IMR-90 (cell line): ENCODE results near the gene SUGT1. TPM values are rescaled to one million over a fixed set of nuclear protein-coding genes. Genes with fewer than 3 reads are reported as not detected.
"Not testable (repeated sequence)": the region's sequence is repeated elsewhere in the genome, so short reads cannot be mapped to it uniquely, and the experiment has no call there.

Experiments used
- ATAC-seq: fragments of 200-7000 bp; cut with Tn5 transposase; 2 replicates; pipeline ENCODE4 v1.9.1; 2020; ENCODE audit warnings: low read depth, mild to moderate bottlenecking, moderate library complexity
- BruUV-seq: library from RNA; stranded (reverse); fragments of 400-500 nt; replicated peaks from 2 replicates; lab custom pipeline; 2021; lab: Mats Ljungman, UMichigan
- CTCF ChIA-PET: fragments of 300-600 bp; formaldehyde crosslinking; extraction: SDS; loops from one replicate; lab custom pipeline; 2021; ENCODE audit warnings: antibody characterized with exemption; lab: Yijun Ruan, JAX
- POLR2A ChIA-PET: fragments of 300-600 bp; sonication (Branson Sonifier 250); formaldehyde crosslinking; loops from one replicate; lab custom pipeline; 2022; ENCODE audit warnings: antibody characterized with exemption; ENCODE audit not compliant: unreplicated experiment; lab: Charles Lee
- DNase-seq: peaks from one replicate; pipeline ENCODE4 v3.0.0; 2013
- H2AFZ ChIP-seq: replicated peaks from 2 replicates; pipeline ENCODE3; 2013; ENCODE audit warnings: low read length, mild to moderate bottlenecking; ENCODE audit not compliant: poor library complexity
- H2AK5ac ChIP-seq: 2 replicates; pipeline ENCODE4 v1.6.1; 2013; ENCODE audit warnings: low read depth, low read length, inconsistent platforms
- H2AK9ac ChIP-seq: replicated peaks from 2 replicates; pipeline ENCODE3; 2013; ENCODE audit warnings: mild to moderate bottlenecking, low read depth, low read length, moderate library complexity; ENCODE audit not compliant: poor library complexity
- H2BK120ac ChIP-seq: 2 replicates; pipeline ENCODE4 v1.6.1; 2013; ENCODE audit warnings: low read depth, low read length, inconsistent platforms
- H2BK15ac ChIP-seq: 3 replicates; pipeline ENCODE4 v1.6.1; 2013; ENCODE audit warnings: low read depth, low read length, inconsistent platforms
- H2BK20ac ChIP-seq: 2 replicates; pipeline ENCODE4 v1.6.1; 2013; ENCODE audit warnings: low read depth, mild to moderate bottlenecking, inconsistent platforms, low read length, moderate library complexity
- H2BK5ac ChIP-seq: 2 replicates; pipeline ENCODE4 v1.6.1; 2013; ENCODE audit warnings: mild to moderate bottlenecking, low read depth, low read length, inconsistent platforms; ENCODE audit not compliant: poor library complexity, severe bottlenecking
- H3K14ac ChIP-seq: replicated peaks from 2 replicates; pipeline ENCODE4 v1.6.1; 2013; ENCODE audit warnings: low read depth, low read length, inconsistent platforms
- H3K18ac ChIP-seq: 2 replicates; pipeline ENCODE4 v1.6.1; 2013; ENCODE audit warnings: low read depth, low read length, control low read depth
- H3K23ac ChIP-seq: 2 replicates; pipeline ENCODE4 v1.6.1; 2013; ENCODE audit warnings: low read depth, low read length, inconsistent platforms
- H3K27ac ChIP-seq: 2 replicates; pipeline ENCODE4 v1.5.1; 2013; ENCODE audit warnings: mild to moderate bottlenecking, control low read depth, low read length; ENCODE audit not compliant: insufficient read depth
- H3K27me3 ChIP-seq: 2 replicates; pipeline ENCODE4 v1.6.1; 2013; ENCODE audit warnings: low read length; ENCODE audit not compliant: control insufficient read depth, insufficient read depth
- H3K36me3 ChIP-seq: 2 replicates; pipeline ENCODE4 v1.6.1; 2013; ENCODE audit warnings: low read length, mixed read lengths; ENCODE audit not compliant: control insufficient read depth, insufficient read depth
- H3K4ac ChIP-seq: 2 replicates; pipeline ENCODE4 v1.6.1; 2013; ENCODE audit warnings: low read depth, low read length, inconsistent platforms
- H3K4me1 ChIP-seq: 2 replicates; pipeline ENCODE4 v1.6.1; 2013; ENCODE audit warnings: low read length, mixed read lengths; ENCODE audit not compliant: control insufficient read depth, insufficient read depth
- H3K4me2 ChIP-seq: 2 replicates; pipeline ENCODE4 v1.6.1; 2013; ENCODE audit warnings: low read depth, mild to moderate bottlenecking, control low read depth, low read length, moderate library complexity
- H3K4me3 ChIP-seq: 2 replicates; pipeline ENCODE4 v1.5.1; 2013; ENCODE audit warnings: low read depth, mild to moderate bottlenecking, control low read depth, low read length, moderate library complexity; ENCODE audit not compliant: insufficient read depth
- H3K56ac ChIP-seq: 2 replicates; pipeline ENCODE4 v1.6.1; 2013; ENCODE audit warnings: low read length, inconsistent platforms; ENCODE audit not compliant: insufficient read depth; ENCODE audit errors: extremely low read depth
- H3K79me1 ChIP-seq, 2 experiments: 2 replicates each; pipeline ENCODE4 v1.6.1; 2013; ENCODE audit warnings: low read length in 2 of 2, inconsistent platforms in 1 of 2, low read depth in 1 of 2
- H3K9ac ChIP-seq: 2 replicates; pipeline ENCODE4 v1.6.1; 2013; ENCODE audit warnings: low read depth, low read length, control low read depth
- H3K9me1 ChIP-seq: 2 replicates; pipeline ENCODE4 v1.6.1; 2013; ENCODE audit warnings: low read length, inconsistent platforms; ENCODE audit not compliant: insufficient read depth
- H3K9me3 ChIP-seq: 2 replicates; pipeline ENCODE4 v1.6.1; 2013; ENCODE audit warnings: low read length; ENCODE audit not compliant: control insufficient read depth, insufficient read depth
- H4K20me1 ChIP-seq: 2 replicates; pipeline ENCODE4 v1.6.1; 2013; ENCODE audit warnings: low read length, inconsistent platforms; ENCODE audit not compliant: insufficient read depth
- H4K5ac ChIP-seq: 2 replicates; pipeline ENCODE4 v1.6.1; 2013; ENCODE audit warnings: mild to moderate bottlenecking, low read depth, low read length, control low read depth
- H4K8ac ChIP-seq, 2 experiments: 2 replicates each; pipeline ENCODE4 v1.6.1; 2013; ENCODE audit warnings: low read depth in 2 of 2, low read length in 2 of 2, control low read depth in 1 of 2, inconsistent platforms in 1 of 2
- H4K91ac ChIP-seq: 2 replicates; pipeline ENCODE4 v1.6.1; 2013; ENCODE audit warnings: low read depth, low read length, inconsistent platforms; ENCODE audit not compliant: insufficient read depth
- MAFK ChIP-seq: IDR thresholded peaks from 2 replicates; pipeline ENCODE4 v1.6.1; 2012; ENCODE audit warnings: low read depth, low read length, improper control_type of control experiment
- WGBS, 2 experiments: methylation state at CpG; one replicate each; pipeline versions ENCODE4 v1.1.5 to v1.1.7; 2013; ENCODE audit warnings: missing lambda C conversion rate in 2 of 2; ENCODE audit not compliant: insufficient read length in 1 of 2; ENCODE audit errors: extremely low coverage in 2 of 2; 5-methylcytosine and 5-hydroxymethylcytosine counted together
- dilution Hi-C: fragments of 300-500 bp; cut with HindIII; formaldehyde crosslinking; loops from one replicate; pipeline ENCODE4 v1.14.3; 2018; ENCODE audit warnings: low sequenced_read_pairs; ENCODE audit not compliant: unreplicated experiment
- in situ Hi-C: fragments of 300-500 bp; cut with MboI; formaldehyde crosslinking; loops from 3 replicates; pipeline ENCODE4 v1.14.3; 2019; ENCODE audit warnings: low sequenced_read_pairs, inconsistent platforms, mixed read lengths
- intact Hi-C: fragments of 100-400 bp; cut with micrococcal nuclease; formaldehyde crosslinking; loops from 2 replicates; pipeline ENCODE4 v1.10.0; 2022
- polyA plus RNA-seq, 3 experiments: library from polyadenylated mRNA; depleted of rRNA; stranded (reverse); fragments of >200 nt; gene quantifications; 2 replicates each; pipeline ENCODE4 v1.2.3, GENCODE V29; 2012; ENCODE audit warnings: low replicate concordance in 1 of 3
- total RNA-seq: library from RNA; depleted of rRNA; stranded (reverse); fragments of >200 nt; gene quantifications from 2 replicates; pipeline ENCODE4 v1.2.3, GENCODE V29; 2012
- TF ChIP-seq, protein P1 (sequence below): conservative IDR thresholded peaks from 2 replicates; pipeline ENCODE4 v1.5.1; 2012; ENCODE audit warnings: mild to moderate bottlenecking, low read depth, low read length, improper control_type of control experiment

Gene SUGT1
- total and polyA plus RNA-seq, 2 of the 4 experiments (the other 2 are of a cell fraction) = 21.5 to 24.6 TPM

DNA sequence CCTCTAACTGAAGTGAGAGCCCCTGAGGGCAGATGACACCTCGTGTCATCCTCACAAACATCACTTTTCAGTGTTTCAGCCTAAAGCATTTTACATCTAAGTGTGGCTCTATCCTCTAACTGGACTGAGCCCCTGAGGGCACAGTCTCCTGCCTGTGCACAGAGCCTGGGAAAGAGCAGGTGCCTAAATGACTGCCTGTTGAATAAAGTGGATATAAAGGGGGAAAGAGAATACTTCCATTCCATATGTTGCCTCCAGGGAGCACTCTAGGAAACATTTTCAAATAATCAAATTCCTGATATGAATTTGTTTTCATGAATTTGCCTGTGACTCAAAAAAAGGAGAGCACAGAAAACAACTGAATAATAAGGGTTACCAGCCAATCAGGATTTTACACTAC lies 54.7 kb downstream of the SUGT1 start:
- no TSS peak for BruUV-seq
- ATAC-seq = no peak
- CTCF ChIA-PET = no interaction called here

DNA sequence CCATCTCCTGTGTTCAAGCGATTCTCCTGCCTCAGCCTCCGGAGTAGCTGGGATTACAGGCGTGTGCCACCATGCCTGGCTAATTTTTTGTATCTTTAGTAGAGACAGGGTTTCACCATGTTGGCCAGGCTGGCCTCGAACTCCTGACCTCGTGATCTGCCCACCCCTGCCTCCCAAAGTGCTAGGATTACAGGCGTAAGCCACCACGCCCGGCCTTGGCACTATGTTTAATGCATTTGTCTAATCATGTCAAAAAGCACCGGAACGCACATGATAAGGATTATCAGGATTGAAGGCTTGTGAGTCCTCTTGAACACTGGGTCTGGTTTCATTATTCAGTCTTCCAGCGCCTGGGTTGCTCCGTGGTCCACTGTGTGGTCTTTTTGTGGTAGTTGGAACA lies 55.6 kb downstream of the SUGT1 start:
- POLR2A ChIA-PET, H3K23ac ChIP-seq, H4K8ac ChIP-seq, H3K27ac ChIP-seq, H2AFZ ChIP-seq, H2BK20ac ChIP-seq, H3K79me1 ChIP-seq, H3K4me3 ChIP-seq, in situ Hi-C loops, H2BK120ac ChIP-seq, H2AK5ac ChIP-seq, H3K9me3 ChIP-seq, intact Hi-C loops, H3K4me2 ChIP-seq, H3K18ac ChIP-seq, H3K4me1 ChIP-seq, H3K14ac ChIP-seq, H3K9me1 ChIP-seq, ATAC-seq, H2AK9ac ChIP-seq, H3K4ac ChIP-seq, H3K27me3 ChIP-seq, BruUV-seq, DNase-seq, H4K5ac ChIP-seq, CTCF ChIA-PET, H4K20me1 ChIP-seq, H2BK15ac ChIP-seq, H2BK5ac ChIP-seq, dilution Hi-C loops, H4K91ac ChIP-seq, H3K56ac ChIP-seq, H3K9ac ChIP-seq, H3K36me3 ChIP-seq: not testable (repeated sequence)
- 0% methylated on average over 1 of the region's 12 CpGs; no CpG with 5 or more reads in 1 of the 2 experiments for WGBS, 2 experiments

More for the DNA sequence above, 54.7 kb downstream of the SUGT1 start:
- no peak overlapping the region for H3K14ac ChIP-seq
- no peak overlapping the region for H3K18ac ChIP-seq
- H2BK15ac ChIP-seq = no peak overlapping the region
- H4K20me1 ChIP-seq = no peaks in the 10 kb centered on the region
- H3K9ac ChIP-seq = no peak overlapping the region
- no CpG with 5 or more reads among the region's 1 CpG for WGBS, 2 experiments
- no peaks in the 10 kb centered on the region for H3K36me3 ChIP-seq
- intact Hi-C loops (no loop called here), in situ Hi-C loops (no loop called here), dilution Hi-C loops (no loop called here)
- no peaks in the 10 kb centered on the region for H3K4me1 ChIP-seq
- H2AK9ac ChIP-seq = no peak overlapping the region
- no peak overlapping the region for H2AFZ ChIP-seq
- no peak overlapping the region for H2AK5ac ChIP-seq
- no peak overlapping the region for H2BK5ac ChIP-seq
- no peak overlapping the region for H4K8ac ChIP-seq
- no peak overlapping the region for H2BK120ac ChIP-seq
- DNase-seq = no peak
- H3K23ac ChIP-seq = no peak overlapping the region
- H3K9me1 ChIP-seq = no peaks in the 10 kb centered on the region
- H3K27ac ChIP-seq = no peak overlapping the region
- H3K79me1 ChIP-seq = no peaks in the 10 kb centered on the region
- no peak overlapping the region for H3K4me3 ChIP-seq
- no peaks in the 10 kb centered on the region for H3K9me3 ChIP-seq
- no peak overlapping the region for H3K4ac ChIP-seq
- H4K5ac ChIP-seq = no peak overlapping the region
- no peaks in the 10 kb centered on the region; the same call in 1 of the 2 replicates for H3K27me3 ChIP-seq
- POLR2A ChIA-PET = no interaction called here
- no peak overlapping the region for H2BK20ac ChIP-seq
- H3K4me2 ChIP-seq = no peak overlapping the region
- no peak overlapping the region for H4K91ac ChIP-seq
- TF ChIP-seq, protein P1, sequence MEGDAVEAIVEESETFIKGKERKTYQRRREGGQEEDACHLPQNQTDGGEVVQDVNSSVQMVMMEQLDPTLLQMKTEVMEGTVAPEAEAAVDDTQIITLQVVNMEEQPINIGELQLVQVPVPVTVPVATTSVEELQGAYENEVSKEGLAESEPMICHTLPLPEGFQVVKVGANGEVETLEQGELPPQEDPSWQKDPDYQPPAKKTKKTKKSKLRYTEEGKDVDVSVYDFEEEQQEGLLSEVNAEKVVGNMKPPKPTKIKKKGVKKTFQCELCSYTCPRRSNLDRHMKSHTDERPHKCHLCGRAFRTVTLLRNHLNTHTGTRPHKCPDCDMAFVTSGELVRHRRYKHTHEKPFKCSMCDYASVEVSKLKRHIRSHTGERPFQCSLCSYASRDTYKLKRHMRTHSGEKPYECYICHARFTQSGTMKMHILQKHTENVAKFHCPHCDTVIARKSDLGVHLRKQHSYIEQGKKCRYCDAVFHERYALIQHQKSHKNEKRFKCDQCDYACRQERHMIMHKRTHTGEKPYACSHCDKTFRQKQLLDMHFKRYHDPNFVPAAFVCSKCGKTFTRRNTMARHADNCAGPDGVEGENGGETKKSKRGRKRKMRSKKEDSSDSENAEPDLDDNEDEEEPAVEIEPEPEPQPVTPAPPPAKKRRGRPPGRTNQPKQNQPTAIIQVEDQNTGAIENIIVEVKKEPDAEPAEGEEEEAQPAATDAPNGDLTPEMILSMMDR = peak; percentile 15; the same call in 1 of the 2 replicates
- TF ChIP-seq MAFK = no peak
- no peak overlapping the region for H3K56ac ChIP-seq
